Activated CD4-positive, alpha-beta T cell treated with anti-CD3 and anti-CD28 coated beads, Interleukin-2, amount 10 ng/mL, durations not matched to agents 7 days and 5 days (primary cell): Measurements from ENCODE around the gene ATP6V1C2. TPM values are rescaled to one million over a fixed set of nuclear protein-coding genes. Genes with fewer than 3 reads are reported as not detected.

ENCODE experiments used
- CTCF ChIA-PET: fragments of 350-600 bp; sonication (Branson Sonifier 250); formaldehyde crosslinking; loops from one replicate; lab custom pipeline; 2021; ENCODE audit warnings: antibody characterized with exemption; lab: Charles Lee
- POLR2A ChIA-PET: fragments of 350-600 bp; sonication (Branson Sonifier 250); formaldehyde crosslinking; loops from one replicate; lab custom pipeline; 2021; ENCODE audit warnings: antibody characterized with exemption; lab: Charles Lee
- DNase-seq: peaks from one replicate; pipeline ENCODE4 v3.0.0-alpha.2; 2020
- H3K27ac Mint-ChIP-seq: one replicate; pipeline ENCODE4 v1.8.0; 2021; ENCODE audit warnings: mild to moderate bottlenecking, moderate library complexity, mixed read lengths
- H3K27me3 Mint-ChIP-seq: one replicate; pipeline ENCODE4 v1.8.0; 2021; ENCODE audit warnings: mixed read lengths
- H3K36me3 Mint-ChIP-seq: one replicate; pipeline ENCODE4 v1.8.0; 2021; ENCODE audit warnings: low read depth, mixed read lengths
- H3K4me1 Mint-ChIP-seq: one replicate; pipeline ENCODE4 v1.8.0; 2021; ENCODE audit warnings: mixed read lengths
- H3K4me3 Mint-ChIP-seq: one replicate; pipeline ENCODE4 v1.8.0; 2021; ENCODE audit warnings: mild to moderate bottlenecking, moderate library complexity, mixed read lengths
- H3K9me3 Mint-ChIP-seq: one replicate; pipeline ENCODE4 v1.8.0; 2021; ENCODE audit warnings: mixed read lengths
- total RNA-seq, 2 experiments: library from RNA; stranded (reverse); gene quantifications; one replicate each; pipeline ENCODE4 v1.2.3, GENCODE V29; 2021

The ATP6V1C2 gene
- total RNA-seq, 2 experiments from 2014 or later = not detected

GRCh38 chr2:10763461-10763800, 42.0 kb downstream of the ATP6V1C2 start:
- Mint-ChIP-seq H3K9me3 (no peaks in the 10 kb centered on the region), H3K36me3 (no peaks in the 10 kb centered on the region), H3K4me1 (no peaks in the 10 kb centered on the region), H3K27ac (no peak overlapping the region), H3K27me3 (no peaks in the 10 kb centered on the region), H3K4me3 (no peak overlapping the region)
- ChIA-PET POLR2A (no interaction called here), CTCF (no interaction called here)
- DNase-seq = no peak

DNA sequence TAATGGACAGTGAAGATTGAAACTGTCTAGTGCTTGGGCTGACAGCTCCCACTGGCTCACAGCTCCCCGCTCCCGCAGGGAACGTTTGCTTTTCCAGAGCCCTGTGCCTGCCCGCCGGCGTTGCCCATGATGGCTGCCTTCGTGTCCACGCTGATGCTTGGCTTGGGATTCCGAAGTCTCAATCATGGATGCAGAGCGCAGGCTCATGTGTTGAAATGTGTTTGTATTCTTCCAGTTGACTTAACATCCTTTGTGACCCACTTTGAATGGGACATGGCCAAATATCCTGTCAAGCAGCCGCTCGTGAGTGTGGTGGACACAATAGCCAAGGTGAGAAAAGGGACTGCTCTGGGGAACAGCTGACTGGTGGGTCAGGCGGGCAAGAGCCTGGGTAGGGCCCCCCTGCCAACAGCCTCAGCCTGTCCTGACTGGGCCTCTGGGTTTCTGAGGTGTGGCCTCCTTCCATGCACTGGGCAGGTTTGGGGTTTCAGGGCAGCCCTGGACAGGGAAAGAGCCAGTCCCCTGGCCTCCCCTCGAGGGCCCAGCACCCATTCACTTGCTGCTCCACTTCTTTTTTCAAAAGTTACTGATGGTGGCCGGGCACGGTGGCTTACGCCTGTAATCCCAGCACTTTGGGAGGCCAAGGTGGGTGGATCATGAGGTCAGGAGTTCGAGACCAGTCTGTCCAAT, 42.8 kb downstream of the ATP6V1C2 start:
- Mint-ChIP-seq H3K4me1 (no peaks in the 10 kb centered on the region), H3K27ac (no peak overlapping the region), H3K4me3 (no peak overlapping the region), H3K27me3 (no peaks in the 10 kb centered on the region), H3K36me3 (no peaks in the 10 kb centered on the region), H3K9me3 (no peaks in the 10 kb centered on the region)
- POLR2A ChIA-PET = no interaction called here
- no peak for DNase-seq
- CTCF ChIA-PET = no interaction called here

DNA sequence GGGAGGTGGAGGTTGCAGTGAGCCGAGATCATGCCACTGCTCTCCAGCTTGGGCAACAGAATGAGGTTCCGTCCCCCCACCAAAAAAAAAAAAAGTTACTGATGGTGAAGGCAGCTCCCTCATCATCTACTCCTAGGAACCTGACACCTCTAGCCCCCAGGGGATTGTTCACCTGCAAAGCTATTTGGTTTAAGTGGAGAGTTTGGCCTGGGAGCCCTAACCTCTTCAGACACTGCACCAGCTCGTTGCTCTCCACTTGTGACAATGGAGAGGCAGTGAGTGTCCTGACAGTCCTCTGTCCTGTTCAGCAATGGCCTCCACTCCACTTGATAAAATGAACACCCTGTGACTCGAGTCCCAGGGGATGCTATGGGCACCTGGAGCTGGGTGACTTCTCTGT, 43.5 kb downstream of the ATP6V1C2 start:
- Mint-ChIP-seq H3K27me3 (no peaks in the 10 kb centered on the region), H3K4me1 (no peaks in the 10 kb centered on the region), H3K9me3 (no peaks in the 10 kb centered on the region), H3K27ac (no peak overlapping the region), H3K36me3 (no peaks in the 10 kb centered on the region), H3K4me3 (no peak overlapping the region)
- DNase-seq = no peak
- POLR2A ChIA-PET = no interaction called here
- CTCF ChIA-PET = no interaction called here

DNA sequence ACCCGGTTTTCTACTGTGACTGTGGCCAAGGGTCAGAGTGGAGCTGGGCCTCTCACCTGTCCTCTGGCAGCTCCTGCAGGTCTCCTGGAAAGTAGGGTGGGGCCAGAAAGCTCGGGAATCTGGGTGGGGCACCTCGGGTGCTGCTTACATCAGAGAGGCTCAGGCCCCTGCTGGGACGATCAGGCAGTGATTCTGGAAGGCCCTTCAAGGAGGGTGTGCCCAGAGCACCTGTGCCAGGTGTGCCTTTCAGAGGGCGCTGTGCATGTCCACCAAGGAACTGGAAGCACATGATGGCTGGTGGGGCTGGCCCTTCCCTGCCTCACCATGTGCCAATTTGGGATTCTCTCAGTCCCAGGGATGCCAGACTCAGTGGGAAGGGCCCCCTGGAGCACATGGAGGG, 44.0 kb downstream of the ATP6V1C2 start:
- ChIA-PET CTCF (no interaction called here), POLR2A (no interaction called here)
- Mint-ChIP-seq H3K27ac (no peak overlapping the region), H3K36me3 (no peaks in the 10 kb centered on the region), H3K4me1 (no peaks in the 10 kb centered on the region), H3K4me3 (no peak overlapping the region), H3K9me3 (no peaks in the 10 kb centered on the region), H3K27me3 (no peaks in the 10 kb centered on the region)
- DNase-seq = no peak

GRCh38 chr2:10765914-10766313, 44.5 kb downstream of the ATP6V1C2 start:
- DNase-seq = no peak
- ChIA-PET CTCF (no interaction called here), POLR2A (no interaction called here)
- no peaks in the 10 kb centered on the region for H3K27me3 Mint-ChIP-seq
- no peaks in the 10 kb centered on the region for H3K36me3 Mint-ChIP-seq
- H3K27ac Mint-ChIP-seq = no peak overlapping the region
- no peak overlapping the region for H3K4me3 Mint-ChIP-seq
- H3K4me1 Mint-ChIP-seq = no peaks in the 10 kb centered on the region
- H3K9me3 Mint-ChIP-seq = no peaks in the 10 kb centered on the region

DNA sequence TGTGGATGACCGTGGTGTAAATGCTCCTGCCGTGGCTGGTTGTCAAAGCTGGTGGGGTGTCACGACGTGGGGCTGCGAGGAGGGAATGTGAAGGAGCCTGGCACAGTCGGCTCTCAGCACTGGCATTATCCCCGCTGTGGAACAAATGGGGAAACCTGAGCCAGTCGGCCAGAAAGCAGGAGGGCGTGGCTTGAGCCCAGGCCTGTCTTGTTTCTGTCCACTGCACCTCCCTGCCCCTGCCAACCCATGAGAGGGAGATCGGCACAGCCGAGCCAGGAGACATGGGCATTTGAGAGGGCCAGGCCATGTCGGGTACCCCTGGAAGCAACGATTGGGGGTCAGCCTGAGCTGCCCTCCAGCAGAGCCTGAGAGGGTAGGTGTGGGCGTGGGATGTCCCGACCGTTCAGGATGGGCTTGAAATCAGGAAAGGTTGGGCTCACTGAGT, 46.7 kb downstream of the ATP6V1C2 start:
- Mint-ChIP-seq H3K27ac (peak overlapping the region; percentile 60), H3K9me3 (no peaks in the 10 kb centered on the region), H3K4me1 (no peaks in the 10 kb centered on the region), H3K4me3 (no peak overlapping the region), H3K36me3 (no peaks in the 10 kb centered on the region), H3K27me3 (no peaks in the 10 kb centered on the region)
- ChIA-PET POLR2A (no interaction called here), CTCF (no interaction called here)
- no peak for DNase-seq

GRCh38 chr2:10770956-10771750, 49.7 kb downstream of the ATP6V1C2 start:
- Mint-ChIP-seq H3K27me3 (no peaks in the 10 kb centered on the region), H3K27ac (no peak overlapping the region), H3K4me3 (no peak overlapping the region), H3K36me3 (no peaks in the 10 kb centered on the region), H3K4me1 (no peaks in the 10 kb centered on the region), H3K9me3 (no peaks in the 10 kb centered on the region)
- no peak for DNase-seq
- ChIA-PET POLR2A (no interaction called here), CTCF (interaction anchor here (1.1 kb wide), 1 partner anchor 29 kb away, joined by 3 read pairs; no protein-coding TSS in a partner anchor)

DNA sequence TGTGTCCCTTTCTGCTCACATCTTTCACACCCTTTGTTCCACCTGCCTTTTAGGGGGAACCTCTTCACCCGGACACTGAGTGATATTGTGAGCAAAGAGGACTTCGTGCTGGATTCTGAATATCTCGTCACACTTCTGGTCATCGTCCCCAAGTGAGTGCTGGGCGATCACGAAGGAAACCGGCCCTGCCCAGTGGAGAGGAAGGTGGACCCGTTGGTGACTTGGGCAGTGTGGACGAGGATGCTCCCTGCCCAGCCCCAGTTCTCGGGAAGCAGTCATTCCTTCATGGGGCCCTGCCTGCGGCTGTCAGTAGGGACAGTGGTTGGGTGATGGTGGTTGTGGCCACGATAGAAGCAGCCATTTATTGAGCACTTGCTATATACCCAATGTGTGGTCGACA, 50.4 kb downstream of the ATP6V1C2 start:
- ChIA-PET POLR2A (no interaction called here), CTCF (interaction anchor here (0.6 to 1.1 kb wide), 2 partner anchors 28 to 696 kb away, joined by 3 read pairs; no protein-coding TSS in a partner anchor)
- Mint-ChIP-seq H3K4me1 (no peaks in the 10 kb centered on the region), H3K4me3 (no peak overlapping the region), H3K9me3 (no peaks in the 10 kb centered on the region), H3K27ac (no peak overlapping the region), H3K27me3 (no peaks in the 10 kb centered on the region), H3K36me3 (no peaks in the 10 kb centered on the region)
- no peak for DNase-seq

GRCh38 chr2:10772201-10772867, 50.9 kb downstream of the ATP6V1C2 start:
- Mint-ChIP-seq H3K4me3 (no peak overlapping the region), H3K27ac (no peak overlapping the region), H3K27me3 (no peaks in the 10 kb centered on the region), H3K4me1 (no peaks in the 10 kb centered on the region), H3K36me3 (no peaks in the 10 kb centered on the region), H3K9me3 (no peaks in the 10 kb centered on the region)
- ChIA-PET CTCF (interaction anchor here (0.6 to 1.2 kb wide), 3 partner anchors 17 to 695 kb away, joined by 3 read pairs; no protein-coding TSS in a partner anchor), POLR2A (no interaction called here)
- DNase-seq = no peak

DNA sequence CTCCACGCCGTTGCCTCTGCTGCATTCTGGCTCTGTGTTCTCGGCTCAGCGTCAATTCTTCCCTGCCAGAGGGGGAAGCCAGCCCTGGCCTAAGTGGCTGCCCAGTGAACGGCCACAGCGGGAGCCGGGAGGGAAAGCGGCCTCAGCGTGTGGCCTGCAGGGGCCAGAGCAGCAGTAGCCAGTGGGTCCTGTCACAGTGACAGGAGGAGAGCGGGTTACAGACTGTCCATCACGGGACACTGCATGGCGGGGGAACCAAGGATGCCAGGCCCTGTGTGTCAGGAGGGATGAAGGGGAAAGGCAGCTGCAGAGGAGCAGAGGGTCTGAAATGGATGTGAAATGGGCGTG, 51.4 kb downstream of the ATP6V1C2 start:
- Mint-ChIP-seq H3K27ac (no peak overlapping the region), H3K36me3 (no peaks in the 10 kb centered on the region), H3K27me3 (no peaks in the 10 kb centered on the region), H3K9me3 (no peaks in the 10 kb centered on the region), H3K4me3 (no peak overlapping the region), H3K4me1 (no peaks in the 10 kb centered on the region)
- ChIA-PET CTCF (interaction anchor here (1.2 kb wide), 2 partner anchors 17 to 63 kb away, joined by 3 read pairs; no protein-coding TSS in a partner anchor), POLR2A (no interaction called here)
- no peak for DNase-seq

DNA sequence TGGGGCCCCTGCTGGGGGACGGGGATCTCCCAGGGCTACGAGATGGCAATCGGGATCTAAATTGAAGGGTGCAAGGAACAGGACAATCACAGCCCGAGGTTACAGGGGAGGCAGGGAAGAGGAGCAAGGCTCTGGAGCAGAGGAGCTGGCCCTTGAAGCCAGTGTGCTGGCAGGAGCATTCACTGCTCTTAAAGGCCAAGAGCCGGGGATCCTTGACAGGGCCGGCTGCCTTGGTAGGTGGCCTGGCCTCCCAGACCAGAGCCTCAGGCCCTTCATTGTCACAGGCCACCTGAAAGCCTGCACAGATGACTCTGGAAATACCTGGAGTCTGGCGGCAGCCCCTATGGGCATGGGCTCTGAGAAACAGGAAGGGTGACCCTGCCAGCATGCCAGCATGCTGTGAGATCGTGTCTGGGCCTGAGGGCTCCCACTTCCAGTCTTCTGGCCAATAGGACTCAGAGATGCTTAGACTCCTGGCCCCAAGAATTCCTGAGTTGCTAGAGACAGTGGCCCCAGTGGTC, 52.5 kb downstream of the ATP6V1C2 start:
- POLR2A ChIA-PET = no interaction called here
- no peak overlapping the region for H3K4me3 Mint-ChIP-seq

GRCh38 chr2:10774394-10774793, 53.0 kb downstream of the ATP6V1C2 start:
- H3K9me3 Mint-ChIP-seq = no peaks in the 10 kb centered on the region
- no peaks in the 10 kb centered on the region for H3K36me3 Mint-ChIP-seq
- DNase-seq = no peak
- CTCF ChIA-PET = no interaction called here
- H3K4me3 Mint-ChIP-seq = no peak overlapping the region
- no peak overlapping the region for H3K27ac Mint-ChIP-seq
- POLR2A ChIA-PET = no interaction called here
- no peaks in the 10 kb centered on the region for H3K27me3 Mint-ChIP-seq
- no peaks in the 10 kb centered on the region for H3K4me1 Mint-ChIP-seq

More for the DNA sequence above, 52.5 kb downstream of the ATP6V1C2 start:
- Mint-ChIP-seq H3K36me3 (no peaks in the 10 kb centered on the region), H3K9me3 (no peaks in the 10 kb centered on the region), H3K27me3 (no peaks in the 10 kb centered on the region), H3K4me1 (no peaks in the 10 kb centered on the region), H3K27ac (no peak overlapping the region)
- no peak for DNase-seq
- CTCF ChIA-PET = interaction anchor here (1.2 kb wide), 1 partner anchor 16 kb away, joined by 3 read pairs; no protein-coding TSS in a partner anchor
